SIG-M5 (cell line): Measurements from ENCODE around the gene WRNIP1.

ENCODE experiments used
- DNase-seq: peaks from one replicate; lab custom pipeline; 2025; lab: John Stamatoyannopoulos, UW

Gene WRNIP1

DNA sequence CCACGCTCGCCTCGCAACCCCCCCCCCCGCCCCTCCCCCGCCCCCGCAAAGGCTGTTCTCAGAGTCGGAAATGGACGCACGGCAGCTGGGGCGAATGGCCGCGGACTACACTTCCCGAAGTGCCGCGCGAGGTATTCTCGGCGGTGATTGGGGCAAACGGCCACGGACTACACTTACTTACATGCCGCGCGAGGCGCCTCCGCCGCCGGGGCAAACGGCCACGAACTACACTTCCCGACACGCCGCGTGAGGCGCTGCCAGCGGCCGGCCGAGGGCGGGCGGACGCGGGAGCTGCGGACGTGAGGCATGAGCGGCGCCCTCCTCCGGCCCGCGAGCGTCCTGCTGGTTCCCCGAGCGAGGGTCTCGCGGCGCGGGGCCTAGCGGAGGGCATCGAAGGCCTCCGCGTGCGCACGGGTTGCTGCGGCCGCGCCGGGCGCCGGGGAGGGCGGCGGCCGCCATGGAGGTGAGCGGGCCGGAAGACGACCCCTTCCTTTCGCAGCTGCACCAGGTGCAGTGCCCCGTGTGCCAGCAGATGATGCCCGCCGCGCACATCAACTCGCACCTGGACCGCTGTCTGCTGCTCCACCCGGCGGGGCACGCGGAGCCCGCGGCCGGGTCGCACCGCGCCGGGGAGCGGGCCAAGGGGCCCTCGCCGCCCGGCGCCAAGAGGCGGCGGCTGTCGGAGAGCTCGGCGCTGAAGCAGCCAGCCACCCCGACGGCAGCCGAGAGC lies at the start of gene WRNIP1:
TSS of gene WRNIP1 (plus strand) at position 228 of the 730 bp plus-strand sequence. CDS start at position 458, 230 bp downstream.
- peak; percentile 79 for DNase-seq

DNA sequence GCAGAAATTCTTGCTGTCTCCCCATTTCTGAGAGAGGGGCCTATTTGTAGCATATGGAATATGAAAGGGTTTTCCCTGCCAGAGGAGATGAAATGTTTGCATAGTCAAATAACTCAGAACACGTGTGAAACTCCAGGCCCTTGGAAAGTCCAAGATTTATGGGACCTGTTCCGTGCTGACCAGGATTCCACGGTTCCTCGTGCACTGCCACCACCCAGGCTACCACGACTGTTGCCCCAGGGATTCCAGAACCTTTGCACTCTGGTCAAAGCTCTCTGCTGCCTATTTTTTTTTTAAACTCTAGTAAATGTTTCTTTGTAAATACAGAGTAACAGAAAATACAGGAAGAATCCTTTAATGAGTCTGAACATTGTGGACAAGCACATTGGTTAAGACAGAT lies 49.5 kb upstream of the WRNIP1 start:
- DNase-seq = no peak

DNA sequence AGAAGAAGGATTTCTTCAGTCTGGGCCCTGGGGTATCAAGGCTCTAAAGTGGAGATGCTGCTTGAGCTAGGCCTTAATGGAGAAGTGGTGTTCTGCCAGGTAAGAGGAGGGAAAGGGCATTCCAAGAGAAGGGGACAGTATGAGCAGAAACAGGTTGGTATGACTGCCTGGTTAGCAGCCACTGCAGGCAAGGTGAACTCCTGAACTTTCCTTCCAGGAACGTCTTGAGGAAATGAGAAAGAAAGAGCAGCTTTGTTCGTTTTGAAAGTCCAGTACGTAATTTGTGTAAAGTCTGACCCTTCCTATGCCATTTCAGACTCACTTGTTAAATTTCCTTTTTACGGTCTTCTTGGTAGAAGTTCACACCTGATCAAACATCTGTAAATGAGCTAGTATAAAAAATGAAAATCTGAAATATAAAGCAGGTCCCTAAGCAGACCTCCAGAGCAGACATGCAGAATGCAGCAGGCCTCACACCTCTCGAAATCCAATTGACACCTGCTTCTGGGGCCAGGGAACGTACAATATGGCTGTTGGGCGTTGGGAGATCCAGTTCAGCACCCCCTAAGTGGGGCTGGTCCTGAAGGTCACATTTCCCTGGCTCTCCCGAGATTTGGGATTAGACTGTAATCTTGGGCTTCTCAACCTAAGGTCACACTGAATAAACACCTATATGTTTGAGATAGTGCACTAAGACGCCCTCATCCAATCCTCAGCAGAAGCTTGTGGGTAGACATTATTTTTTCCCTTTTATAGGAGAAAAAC lies 48.1 kb upstream of the WRNIP1 start:
- DNase-seq = no peak

DNA sequence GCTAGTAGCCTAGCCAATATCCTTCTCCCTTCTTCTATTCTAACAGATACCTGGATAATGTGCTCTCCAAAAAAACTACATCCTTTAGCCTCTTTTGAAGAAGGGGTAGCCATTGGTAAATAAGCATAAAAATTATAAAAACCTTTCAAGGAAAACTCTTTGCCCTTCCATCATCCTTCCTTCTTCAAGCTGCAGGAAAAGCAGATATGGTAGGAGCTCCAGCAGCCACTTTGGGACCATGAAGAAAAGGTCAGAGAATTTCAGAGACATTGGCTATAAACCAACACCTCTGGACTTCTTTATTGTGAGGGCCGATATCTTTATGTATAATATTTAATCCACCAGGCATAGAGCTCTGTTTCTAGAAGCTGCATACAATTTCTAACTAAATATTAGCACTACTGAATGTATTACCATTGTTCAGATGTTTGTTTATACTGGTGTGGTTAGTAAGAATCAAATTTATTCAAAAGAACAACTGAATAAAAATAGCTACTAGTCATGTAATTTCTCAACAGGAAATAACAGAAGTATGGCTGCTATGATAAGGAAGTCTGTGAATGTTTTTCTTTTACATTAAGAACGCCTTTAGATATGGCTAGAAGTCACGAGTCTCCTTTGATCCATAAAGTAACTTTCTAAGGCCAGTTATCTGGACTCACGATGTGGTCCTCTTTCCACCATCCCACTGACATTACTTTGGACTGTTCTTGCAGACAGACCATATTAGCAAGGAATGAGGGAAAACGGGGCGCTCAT lies 46.7 kb upstream of the WRNIP1 start:
- DNase-seq = no peak

DNA sequence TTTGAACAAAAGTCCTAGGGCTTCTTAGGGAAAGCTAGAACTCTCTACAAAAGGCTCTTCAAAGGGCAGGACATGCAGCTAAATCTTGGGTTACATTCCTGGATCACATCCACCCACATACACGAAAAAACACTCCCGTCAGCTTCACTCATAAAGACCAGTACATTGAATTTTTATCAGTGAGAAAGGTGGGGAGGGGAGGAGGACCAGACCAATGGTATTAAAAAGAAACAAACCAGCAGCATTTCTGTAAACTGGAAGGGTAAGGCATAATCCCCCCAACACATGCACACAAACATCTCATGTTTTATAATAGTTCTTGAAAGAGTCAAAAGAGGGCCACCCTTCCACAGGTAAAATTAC lies 46.1 kb upstream of the WRNIP1 start:
- DNase-seq = no peak

DNA sequence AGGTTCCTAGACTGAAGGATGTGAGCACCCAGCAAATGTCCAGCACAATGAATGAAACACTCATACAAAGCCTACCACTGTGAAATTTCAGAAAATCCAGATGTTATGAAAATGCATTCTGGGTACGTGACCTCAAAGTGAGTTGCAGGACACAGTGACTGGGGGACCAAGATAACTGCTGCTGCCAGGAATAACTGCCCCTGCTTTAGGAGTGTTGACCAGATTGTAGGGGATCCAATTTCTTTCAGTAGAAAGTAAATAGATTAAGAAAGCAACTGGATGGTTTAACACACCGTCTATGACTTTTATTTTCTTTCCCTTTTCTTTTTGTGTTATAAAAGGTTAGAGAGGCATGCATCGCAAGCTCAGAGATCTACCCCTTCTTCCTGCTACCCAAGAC lies 44.0 kb upstream of the WRNIP1 start:
- no peak for DNase-seq

DNA sequence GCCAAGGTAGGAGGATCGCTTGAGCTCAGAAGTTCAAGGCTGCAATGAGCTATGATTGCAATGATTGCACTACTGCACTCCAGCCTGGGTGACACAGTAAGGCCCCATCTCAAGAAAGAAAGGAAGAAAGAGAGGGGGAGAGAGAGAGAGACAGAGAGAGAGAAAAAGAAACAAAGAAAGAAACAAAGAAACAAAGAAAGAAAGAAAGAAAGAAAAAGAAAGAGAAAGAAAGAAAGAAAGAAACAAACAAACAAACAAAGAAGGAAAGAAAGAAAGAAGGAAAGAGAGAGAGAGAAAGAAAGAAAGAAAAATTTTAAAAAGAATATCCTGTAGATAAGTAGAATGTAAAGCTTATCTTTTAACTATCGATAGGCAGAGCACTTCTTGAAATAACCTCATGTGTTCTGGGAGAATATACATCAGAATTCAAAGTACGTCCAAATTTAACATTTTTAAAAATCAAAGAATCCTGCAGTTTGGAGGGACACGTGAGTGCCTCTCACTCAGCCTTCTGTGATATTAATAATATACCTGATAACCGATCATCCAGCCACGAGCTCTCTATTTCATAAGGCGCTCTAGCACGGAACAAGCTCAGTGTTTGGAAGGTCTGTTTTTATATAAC lies 39.7 kb upstream of the WRNIP1 start:
- no peak for DNase-seq

DNA sequence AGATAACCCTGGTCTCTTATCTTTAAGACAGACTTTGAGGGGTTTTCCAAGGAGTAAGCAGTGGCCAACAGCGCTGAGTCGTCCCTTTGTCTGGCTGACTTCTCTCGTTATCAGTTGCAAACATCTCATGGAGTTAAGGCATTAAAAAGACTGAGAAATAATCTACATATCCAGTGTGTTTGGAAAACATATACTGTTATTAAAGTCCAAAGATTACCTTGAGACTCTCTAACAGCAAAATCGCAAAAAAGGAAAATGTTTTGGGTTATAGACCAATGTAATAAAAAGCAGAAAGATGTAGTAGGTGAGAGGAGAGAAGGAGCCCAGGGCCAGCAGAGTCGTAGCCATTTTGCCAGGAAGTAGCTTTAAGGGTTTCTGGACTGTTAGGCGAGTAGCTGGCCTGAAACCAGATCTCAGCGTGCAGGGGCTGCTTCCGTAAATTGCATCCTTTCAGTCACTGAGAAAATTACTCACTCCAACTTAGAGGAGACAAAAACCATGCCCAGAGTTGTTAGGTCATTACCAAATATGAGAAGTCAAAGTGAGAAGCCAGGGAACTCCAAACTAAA lies 39.1 kb upstream of the WRNIP1 start:
- no peak for DNase-seq

DNA sequence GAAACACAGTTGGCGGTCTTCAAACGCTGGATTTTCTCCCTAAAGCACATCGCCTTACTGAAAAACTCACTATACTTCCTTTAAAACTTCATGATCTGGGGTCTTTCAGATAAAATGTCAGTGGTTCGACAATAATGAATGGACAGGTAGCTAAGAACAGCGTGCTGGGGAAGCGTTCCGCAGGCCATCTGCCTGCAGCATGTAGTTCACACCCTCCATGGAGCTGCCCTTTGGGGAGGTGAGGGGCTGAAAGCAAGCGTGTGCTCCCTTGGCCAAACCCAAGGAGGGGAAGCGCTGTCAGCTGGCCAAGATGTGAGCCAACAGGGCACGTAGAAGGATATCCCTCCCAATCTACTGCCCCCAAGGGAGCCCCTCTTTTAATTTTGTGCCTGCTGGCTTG lies 35.3 kb upstream of the WRNIP1 start:
- no peak for DNase-seq

DNA sequence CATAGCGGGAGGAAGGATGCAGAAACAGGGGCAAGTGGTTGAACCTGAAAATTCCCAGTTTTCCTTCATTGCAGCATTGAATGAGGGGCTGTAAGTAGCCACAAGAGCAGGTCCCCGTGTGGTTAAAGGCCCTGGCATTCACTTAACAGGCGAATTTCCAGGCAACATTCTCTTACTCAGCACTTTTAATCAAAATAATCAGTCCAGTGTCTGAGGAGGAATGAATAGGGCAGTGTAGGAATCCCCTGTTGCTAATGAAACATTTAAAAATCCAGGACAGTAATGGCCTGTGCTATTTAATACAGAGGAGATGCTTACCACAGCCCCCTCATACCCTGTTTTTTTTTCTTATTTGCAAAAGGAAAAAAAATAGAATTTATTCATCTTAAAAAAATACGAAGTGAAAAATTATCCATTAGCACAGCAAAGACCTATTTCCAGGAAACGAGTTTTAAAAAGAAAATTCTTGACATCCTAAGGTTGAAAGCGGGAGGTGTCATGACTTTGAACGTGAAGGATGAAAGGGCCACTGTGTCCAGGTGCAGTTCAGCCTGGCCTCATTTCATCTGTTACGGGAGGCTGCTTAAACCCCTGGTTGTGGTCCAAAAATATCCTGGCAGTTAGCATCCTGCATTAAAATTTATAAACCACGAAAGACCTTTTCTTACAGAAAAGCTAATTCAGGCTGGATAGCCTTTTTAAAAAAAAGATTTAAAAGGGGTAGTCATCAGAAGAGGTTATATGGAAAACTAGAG lies 34.7 kb upstream of the WRNIP1 start:
- no peak for DNase-seq

DNA sequence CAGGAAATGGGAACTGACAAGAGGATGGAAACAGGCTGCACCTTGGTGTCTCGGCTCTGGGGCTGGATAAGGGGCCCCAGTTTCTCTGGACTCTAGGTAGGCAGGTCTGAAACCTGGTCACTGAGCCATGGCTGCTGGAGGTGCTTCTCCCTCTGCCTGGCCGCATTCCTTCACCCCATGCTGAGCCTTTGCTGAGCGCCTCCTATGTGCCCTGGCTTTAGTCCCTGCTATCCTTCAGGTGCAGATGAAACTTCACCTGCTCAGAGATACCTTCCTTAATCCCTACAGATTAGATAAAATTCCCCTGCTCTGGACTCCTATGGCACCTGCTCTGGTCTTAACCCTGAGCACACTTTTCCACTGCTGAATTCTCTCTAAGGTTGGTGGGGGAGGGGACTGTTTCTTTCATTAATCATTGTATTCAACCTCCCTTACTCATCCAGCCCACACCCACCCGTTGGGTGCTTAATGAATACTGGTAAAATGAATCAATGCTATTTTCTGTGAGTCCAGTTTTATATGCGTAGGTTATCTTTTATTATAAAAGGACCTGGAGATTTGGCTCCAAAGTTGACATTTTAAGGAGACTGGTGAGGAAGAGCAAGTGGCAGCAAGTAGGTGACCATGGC lies 33.8 kb upstream of the WRNIP1 start:
- DNase-seq = no peak

DNA sequence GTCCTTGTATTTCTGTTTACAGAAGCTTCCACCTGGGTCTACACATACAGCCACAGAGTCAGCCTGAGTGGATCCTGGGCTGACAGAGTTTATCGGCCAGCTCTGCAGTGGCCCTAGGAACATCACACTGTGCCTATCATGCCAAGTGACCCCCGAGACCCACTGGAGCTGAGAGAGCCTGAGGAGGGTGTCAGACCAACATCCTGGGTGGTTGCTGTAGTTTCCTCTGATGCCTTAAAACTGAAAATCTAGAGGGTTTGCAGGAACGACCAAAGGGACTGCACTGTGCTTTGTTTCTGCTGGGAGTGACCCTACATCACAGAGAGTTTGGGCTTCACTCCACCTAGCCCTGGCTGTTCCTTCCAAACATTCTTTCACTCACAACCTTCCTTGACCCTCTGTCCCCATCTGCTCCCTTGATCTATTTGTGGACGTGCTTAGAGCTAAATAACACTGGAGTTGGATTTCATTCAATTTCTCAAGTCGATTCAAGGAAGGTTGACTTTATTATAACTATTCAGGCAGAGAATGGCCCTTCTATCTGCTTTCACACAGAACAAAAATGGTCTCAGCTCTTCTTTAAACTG lies 32.6 kb upstream of the WRNIP1 start:
- no peak for DNase-seq

DNA sequence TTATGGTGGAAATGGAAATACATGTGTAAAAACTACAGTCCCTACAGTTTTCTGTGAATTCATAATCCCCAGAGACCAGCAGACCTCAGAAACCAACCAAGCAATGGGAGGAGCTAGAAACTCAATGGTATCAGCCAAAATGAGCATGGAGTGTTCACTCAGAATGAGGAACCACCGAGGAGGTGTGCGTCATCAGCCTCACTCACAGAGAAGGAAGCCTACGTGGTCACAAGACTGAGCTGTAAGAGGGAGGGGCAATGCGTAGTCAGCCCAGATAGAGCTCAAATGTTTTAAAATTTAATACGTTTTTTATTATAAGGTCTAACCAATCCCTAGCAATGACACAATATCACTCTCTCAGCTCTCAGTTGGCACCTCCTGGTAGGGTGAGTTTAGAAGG lies 31.9 kb upstream of the WRNIP1 start:
- peak; percentile 74 for DNase-seq

DNA sequence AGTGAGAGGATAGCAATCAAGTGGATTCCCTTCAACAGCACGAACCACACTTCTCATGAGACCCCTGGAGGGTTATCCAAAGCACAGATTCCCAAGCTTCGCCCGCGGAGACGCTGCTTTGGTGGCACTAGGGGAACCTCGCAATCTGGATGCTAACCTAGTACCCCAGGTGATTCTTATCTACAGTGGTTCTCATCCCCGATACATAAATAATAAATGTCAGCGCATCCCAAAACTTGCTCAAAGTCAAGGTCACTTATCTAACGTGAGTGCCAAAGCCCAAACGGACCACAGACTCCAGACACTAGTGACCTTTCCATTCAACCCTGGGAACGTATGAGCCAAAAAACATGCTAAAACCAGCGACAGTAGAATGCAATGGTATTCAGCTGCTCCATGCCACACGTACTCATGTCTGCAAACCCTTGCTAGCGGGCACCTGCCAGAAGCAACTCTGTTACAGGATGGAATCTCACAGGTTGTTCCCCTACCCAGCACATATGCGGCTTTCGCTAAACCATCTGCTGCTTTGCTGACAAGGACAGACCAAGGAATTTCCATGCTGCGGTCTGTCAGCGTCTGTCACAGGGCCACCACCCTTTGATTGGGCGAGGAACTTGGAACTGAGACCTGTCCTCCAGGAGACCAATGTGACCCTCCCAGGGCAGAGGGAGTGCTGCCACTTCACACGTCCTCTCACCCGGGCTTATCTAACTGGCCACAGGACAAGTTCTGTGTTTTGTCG lies 31.3 kb upstream of the WRNIP1 start:
- DNase-seq = no peak

DNA sequence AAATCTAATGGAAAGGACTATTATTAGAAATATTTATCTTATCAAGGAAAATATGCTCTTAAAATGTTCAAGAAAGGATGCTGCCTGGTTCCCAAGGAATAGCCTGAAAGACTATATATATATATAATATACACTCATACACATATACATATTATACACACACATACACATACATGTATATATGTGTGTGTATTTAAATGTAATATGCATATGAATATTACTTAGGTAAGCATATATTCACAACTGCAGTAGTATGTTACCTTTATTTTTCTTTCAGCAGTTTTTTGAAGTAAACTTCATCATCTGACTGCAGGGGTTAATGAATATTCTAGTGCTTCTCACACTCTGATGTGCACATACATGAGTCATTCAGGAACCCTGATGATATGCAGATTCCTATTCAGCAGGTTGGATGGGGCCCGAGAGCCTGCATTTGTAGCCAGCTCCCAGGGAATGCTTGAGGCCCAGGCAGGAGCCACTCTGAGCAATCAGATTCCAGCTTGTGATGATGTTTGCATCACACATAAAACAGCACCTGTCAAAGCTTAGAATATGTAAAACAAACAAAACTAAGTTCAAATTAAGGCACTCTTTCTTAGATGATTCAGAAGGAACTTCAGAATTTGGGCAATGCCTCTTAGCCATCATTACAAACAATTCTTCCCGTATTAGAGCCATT lies 30.6 kb upstream of the WRNIP1 start:
- DNase-seq = no peak

DNA sequence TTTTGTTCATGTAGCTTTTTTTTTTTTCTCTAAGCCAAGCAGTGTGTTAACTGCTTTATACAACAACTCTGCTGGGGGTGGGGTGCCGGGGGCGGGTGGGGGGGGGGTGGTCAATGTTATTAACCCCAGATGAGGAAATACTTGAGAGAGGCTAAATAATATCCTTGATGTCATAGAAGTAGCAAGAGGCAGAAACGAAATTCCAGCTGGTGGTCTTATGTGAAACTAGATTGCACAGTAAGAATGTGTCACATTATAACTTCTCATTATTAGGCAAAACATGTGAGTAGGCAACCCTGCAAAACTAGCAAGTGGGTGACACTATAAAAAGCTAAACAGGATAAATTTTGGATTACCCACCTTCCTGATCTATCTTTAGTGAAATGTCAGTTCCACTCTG lies 27.3 kb upstream of the WRNIP1 start:
- no peak for DNase-seq

DNA sequence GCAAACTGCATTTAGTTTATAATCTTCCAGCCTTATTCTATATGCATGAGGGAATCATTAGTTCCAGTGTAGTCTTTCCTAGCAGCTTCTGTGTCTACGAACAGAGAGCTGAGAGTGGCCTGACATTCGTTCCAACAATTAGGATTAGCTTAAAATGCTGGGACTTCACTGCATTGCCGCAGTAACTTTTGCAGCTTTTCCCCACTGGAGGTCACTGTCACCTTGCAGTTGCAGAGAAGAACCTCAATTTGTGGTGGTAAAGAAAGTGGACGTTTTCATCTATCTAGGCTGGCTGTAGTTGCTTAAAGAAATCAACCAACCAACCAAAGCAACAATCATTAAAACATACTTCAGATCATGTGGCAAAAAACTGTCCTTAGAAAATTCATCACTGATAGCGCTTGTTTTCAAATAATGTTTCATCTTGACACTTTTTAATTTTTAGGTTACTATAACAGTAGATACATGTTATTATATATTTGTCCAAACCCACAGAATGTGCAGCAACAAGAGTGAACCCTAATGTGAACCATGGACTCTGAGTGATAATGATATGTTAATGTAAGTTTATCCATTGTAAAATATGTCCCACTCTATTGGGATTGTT lies 26.7 kb upstream of the WRNIP1 start:
- no peak for DNase-seq

DNA sequence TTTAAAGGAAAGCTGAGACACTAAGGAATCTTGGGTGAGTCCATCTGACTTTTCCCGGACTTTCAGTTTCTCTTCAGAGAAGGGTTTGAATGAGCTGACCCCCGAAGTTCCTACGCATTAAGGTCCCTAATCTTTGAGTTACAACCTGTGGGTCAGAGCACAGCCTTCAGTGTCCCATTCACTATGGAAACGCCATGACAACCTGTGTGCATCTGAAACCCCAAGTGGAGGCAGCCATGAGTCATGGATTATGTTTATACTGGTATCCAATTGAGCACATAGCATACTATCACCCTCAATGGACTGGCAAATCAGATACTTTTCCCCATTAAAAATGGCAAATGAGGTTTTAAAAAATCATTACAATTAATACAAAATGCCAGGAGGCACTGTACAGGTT lies 25.9 kb upstream of the WRNIP1 start:
- DNase-seq = no peak

DNA sequence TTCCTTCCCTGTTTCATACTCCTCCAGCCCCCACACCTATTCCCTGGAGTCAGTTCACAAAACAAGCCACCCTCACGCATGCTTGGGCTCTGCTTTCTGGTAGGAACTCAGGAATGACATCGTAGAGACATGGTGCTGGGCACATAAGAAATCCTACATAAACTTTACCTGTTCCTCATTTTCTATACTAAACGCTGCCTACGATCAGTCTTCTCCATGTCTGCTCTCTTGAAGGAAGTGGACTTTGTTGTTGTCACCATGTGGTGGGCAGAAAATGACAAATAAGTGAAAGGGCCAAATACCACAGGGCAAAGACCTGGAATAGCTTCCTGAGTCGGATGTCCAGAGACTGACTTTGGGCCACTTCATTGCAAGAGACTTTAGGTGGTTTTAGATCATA lies 24.6 kb upstream of the WRNIP1 start:
- no peak for DNase-seq
